Coronary artery (tissue), 2 donors: ENCODE data around the gene ERICH3.

Experiments used
- DNase-seq: peaks from one replicate; pipeline ENCODE4 v3.0.0-alpha.2; 2017; ENCODE audit warnings: low spot score
- H3K27ac ChIP-seq, 2 donors: fragments of 200-600 bp; sonication (generic); one replicate each; pipeline ENCODE4 v1.5.1; 2016 to 2019
- H3K4me3 ChIP-seq: fragments of 200-600 bp; sonication (generic); 2 replicates; pipeline ENCODE4 v1.5.1; 2016; ENCODE audit warnings: mild to moderate bottlenecking, moderate library complexity
- TF ChIP-seq, protein P1 (sequence below): fragments of 200-600 bp; sonication (generic); IDR thresholded peaks from one replicate; pipeline ENCODE4 v1.5.1; 2019; ENCODE audit warnings: antibody characterized with exemption

Gene ERICH3

DNA sequence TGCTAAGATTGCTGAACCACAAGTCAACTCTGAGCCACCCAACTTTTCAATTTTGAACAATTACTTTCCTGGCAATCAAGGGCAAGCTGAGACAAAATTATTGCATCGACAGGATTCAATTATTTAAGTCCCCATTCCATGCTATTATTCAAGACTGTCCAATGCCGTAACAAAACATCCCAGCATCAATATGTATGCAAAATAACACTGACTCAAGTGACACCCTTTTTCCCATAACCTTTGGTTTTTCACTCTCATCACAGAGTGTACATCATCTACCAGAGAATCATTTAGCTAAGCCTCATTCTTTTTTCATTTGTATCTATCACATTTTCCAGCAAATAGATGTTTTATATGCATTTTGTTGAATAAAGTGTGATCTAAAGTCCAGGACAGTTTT is 54.6 kb downstream of the ERICH3 start:
- TF ChIP-seq, protein P1, sequence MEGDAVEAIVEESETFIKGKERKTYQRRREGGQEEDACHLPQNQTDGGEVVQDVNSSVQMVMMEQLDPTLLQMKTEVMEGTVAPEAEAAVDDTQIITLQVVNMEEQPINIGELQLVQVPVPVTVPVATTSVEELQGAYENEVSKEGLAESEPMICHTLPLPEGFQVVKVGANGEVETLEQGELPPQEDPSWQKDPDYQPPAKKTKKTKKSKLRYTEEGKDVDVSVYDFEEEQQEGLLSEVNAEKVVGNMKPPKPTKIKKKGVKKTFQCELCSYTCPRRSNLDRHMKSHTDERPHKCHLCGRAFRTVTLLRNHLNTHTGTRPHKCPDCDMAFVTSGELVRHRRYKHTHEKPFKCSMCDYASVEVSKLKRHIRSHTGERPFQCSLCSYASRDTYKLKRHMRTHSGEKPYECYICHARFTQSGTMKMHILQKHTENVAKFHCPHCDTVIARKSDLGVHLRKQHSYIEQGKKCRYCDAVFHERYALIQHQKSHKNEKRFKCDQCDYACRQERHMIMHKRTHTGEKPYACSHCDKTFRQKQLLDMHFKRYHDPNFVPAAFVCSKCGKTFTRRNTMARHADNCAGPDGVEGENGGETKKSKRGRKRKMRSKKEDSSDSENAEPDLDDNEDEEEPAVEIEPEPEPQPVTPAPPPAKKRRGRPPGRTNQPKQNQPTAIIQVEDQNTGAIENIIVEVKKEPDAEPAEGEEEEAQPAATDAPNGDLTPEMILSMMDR = no peak
- Histone ChIP-seq H3K4me3 (no peak overlapping the region), H3K27ac (no peak overlapping the region)
- DNase-seq = no peak

DNA sequence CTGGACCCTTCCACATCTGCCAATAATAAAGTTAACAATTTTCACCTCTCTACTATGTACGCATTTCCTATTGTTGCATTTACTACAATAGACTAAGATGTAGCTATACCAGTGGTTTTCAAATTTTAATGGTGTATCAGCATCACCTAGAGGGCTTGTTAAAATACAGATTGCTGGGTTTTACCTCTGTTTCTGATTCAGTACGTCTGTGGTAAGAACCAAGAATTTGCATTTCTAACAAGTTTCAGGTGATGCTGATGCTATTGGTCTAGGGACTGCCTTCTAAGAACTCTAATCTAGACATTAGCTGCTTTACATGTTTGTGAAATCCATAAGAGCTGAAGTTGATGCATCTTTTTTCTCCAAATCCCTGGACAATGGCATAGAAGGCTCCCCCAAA is 59.7 kb downstream of the ERICH3 start:
- TF ChIP-seq, protein P1 = no peak
- H3K4me3 ChIP-seq = no peak overlapping the region
- DNase-seq = no peak
- no peak overlapping the region for H3K27ac ChIP-seq

DNA sequence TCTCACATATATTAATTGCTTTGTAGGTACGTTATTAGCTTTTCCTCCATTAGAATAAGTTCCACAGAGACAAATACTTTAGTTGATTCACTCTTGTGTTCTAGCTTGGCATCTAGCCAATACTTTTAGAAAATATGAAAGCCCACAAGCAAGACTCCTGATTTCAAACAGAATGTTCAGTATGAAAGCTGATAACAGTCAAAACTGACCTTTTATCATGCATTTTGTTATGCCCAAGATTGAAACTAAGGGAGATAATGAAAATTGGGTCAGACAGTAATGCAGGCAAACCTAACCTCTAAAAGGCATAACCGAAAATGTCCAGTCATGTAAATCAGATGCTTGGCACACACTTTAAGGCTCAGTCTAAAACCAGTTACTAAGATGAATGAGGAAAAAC is 61.7 kb downstream of the ERICH3 start:
- Histone ChIP-seq H3K27ac (no peak overlapping the region), H3K4me3 (no peak overlapping the region)
- no peak for DNase-seq
- TF ChIP-seq, protein P1 = no peak

DNA sequence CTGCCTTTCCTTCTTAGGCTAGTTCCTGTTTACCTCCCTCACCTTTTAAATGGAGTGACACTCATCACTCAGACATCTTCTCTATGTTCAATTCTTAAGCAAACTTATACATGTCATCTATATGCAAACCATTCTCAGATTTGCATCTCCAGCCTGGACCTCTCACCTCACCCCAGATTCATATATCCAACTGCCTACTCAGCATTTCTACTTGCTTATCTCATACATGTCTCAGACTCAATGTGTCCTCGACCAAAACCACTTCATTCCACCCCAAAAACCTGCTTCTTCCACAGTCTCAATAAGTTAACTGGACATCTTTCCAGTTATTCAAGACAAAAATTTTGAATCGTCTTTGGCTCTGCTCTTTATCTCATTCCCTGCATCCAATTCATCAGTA is 62.6 kb downstream of the ERICH3 start:
- no peak for DNase-seq
- TF ChIP-seq, protein P1 = no peak
- Histone ChIP-seq H3K4me3 (no peak overlapping the region), H3K27ac (no peak overlapping the region)

DNA sequence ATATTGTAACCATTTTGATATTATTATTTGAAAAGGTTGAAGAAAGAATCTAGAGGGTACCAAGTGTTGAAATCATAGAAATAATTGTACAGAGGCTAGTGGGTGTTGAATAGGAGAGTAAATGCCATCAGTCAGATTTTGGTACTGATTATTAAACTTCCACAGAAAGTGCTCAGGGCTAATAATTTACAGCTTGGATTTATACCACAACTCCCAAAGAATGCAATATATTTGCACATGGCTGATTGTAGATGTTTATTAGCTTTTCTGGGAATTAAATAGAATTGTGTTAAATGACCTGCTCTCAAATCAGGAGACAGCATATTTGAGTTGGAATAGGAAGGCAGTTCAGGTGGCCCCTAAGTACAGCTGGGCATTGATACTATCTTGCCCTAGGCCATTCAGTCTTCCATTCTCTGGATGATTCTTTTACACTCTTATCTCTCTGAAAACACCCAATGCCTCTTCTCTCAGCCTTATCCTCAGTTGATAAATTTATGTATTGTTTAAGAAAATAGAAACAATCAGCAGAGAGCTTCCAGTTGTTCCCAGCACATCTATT is 63.7 kb downstream of the ERICH3 start:
- no peak overlapping the region for H3K4me3 ChIP-seq
- no peak for DNase-seq
- no peak overlapping the region for H3K27ac ChIP-seq
- TF ChIP-seq, protein P1 = no peak

DNA sequence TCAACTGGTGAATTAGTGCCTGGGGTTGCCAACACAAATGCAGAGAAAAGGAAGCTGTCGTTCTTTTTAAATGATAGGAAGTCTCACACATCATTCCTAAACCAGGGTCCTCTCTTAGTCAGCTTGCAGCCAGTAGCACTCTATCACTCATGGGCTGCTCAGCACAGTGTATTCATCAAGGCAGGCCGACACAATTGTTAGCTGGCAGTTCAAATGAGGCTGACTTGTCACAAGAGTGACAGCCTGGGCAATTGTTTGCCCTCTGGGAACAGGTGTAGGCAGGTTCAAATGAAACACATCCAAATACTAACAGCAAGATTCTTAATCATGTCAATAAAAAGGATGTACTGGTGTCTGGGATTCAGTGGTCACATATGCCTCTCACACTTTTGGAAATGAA is 76.9 kb downstream of the ERICH3 start:
- Histone ChIP-seq H3K27ac (no peak overlapping the region), H3K4me3 (no peak overlapping the region)
- no peak for DNase-seq
- TF ChIP-seq, protein P1 = no peak
